ENCODE results near the gene CCDC150.
"Not testable (repeated sequence)": the region's sequence is repeated elsewhere in the genome, so short reads cannot be mapped to it uniquely, and the experiment has no call there.

CCDC150 gene

DNA sequence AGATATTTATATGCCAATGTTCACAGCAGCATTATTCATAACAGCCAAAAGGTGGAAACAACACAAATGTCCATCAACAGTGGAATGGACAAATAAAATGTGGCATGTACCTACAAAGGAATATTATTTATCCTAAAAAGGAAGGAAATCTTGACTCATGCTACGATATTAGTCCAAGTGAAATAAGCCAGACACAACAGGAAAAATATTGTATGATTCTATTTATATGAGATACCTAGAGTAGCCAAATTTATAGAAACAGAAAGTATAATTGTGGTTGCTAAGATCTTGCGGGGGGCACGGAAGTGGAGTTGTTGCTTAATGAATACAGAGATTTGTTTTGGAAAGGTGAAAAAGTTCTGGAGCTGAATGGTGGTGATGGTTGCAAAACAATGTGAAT lies 33.0 kb upstream of the CCDC150 start:
- Histone ChIP-seq H3K9ac (no peak overlapping the region), H3K4me3 (IDR thresholded peaks at IDR 0.05; ENCODE audit: insufficient read depth, low read depth, low read length) (no peak overlapping the region), H3K27ac (no peak overlapping the region)

DNA sequence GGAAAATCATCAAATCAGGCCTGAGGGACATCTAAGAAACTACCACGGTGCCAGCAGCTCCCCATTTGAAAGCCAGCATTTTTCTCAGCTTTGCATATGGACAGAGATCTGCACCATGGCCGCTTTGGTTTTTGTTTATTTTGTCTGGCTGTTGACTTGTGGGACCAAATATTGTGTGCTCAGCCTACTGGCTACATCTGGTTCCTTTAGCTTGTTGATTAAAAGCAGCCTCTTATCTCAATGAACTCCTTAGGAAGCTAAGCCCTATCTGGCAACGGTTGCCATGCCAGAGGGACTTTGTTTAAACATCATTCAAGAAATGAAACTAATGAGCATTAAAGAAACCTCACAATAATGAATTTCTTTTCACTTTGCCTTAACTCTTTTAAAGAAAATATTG lies 32.4 kb upstream of the CCDC150 start:
- Histone ChIP-seq H2AFZ (ENCODE audit: low read depth) (no peak overlapping the region), H3K4me1 (ENCODE audit: low read depth, poor library complexity, severe bottlenecking) (no peaks in the 10 kb centered on the region), H3K4me2 (no peak overlapping the region), H3K79me2 (ENCODE audit: insufficient read depth, low read depth) (no peaks in the 10 kb centered on the region), H3K27me3 (ENCODE audit: insufficient read depth, low read depth) (no peaks in the 10 kb centered on the region), H3K36me3 (ENCODE audit: insufficient read depth) (no peaks in the 10 kb centered on the region), H4K20me1 (ENCODE audit: insufficient read depth) (no peaks in the 10 kb centered on the region), H3K9ac (no peak overlapping the region), H3K4me3 (IDR thresholded peaks at IDR 0.05; ENCODE audit: insufficient read depth, low read depth, low read length) (no peak overlapping the region), H3K27ac (no peak overlapping the region)
- TF ChIP-seq, protein P1, sequence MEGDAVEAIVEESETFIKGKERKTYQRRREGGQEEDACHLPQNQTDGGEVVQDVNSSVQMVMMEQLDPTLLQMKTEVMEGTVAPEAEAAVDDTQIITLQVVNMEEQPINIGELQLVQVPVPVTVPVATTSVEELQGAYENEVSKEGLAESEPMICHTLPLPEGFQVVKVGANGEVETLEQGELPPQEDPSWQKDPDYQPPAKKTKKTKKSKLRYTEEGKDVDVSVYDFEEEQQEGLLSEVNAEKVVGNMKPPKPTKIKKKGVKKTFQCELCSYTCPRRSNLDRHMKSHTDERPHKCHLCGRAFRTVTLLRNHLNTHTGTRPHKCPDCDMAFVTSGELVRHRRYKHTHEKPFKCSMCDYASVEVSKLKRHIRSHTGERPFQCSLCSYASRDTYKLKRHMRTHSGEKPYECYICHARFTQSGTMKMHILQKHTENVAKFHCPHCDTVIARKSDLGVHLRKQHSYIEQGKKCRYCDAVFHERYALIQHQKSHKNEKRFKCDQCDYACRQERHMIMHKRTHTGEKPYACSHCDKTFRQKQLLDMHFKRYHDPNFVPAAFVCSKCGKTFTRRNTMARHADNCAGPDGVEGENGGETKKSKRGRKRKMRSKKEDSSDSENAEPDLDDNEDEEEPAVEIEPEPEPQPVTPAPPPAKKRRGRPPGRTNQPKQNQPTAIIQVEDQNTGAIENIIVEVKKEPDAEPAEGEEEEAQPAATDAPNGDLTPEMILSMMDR (conservative IDR thresholded peaks at IDR 0.05; ENCODE audit: low read depth, low read length) = no peak

More for the DNA sequence above, 33.0 kb upstream of the CCDC150 start:
- Histone ChIP-seq H2AFZ (ENCODE audit: low read depth) (no peak overlapping the region), H3K27me3 (ENCODE audit: insufficient read depth, low read depth) (no peaks in the 10 kb centered on the region), H3K4me2 (no peak overlapping the region), H4K20me1 (ENCODE audit: insufficient read depth) (no peaks in the 10 kb centered on the region), H3K36me3 (ENCODE audit: insufficient read depth) (no peaks in the 10 kb centered on the region), H3K4me1 (ENCODE audit: low read depth, poor library complexity, severe bottlenecking) (no peaks in the 10 kb centered on the region), H3K79me2 (ENCODE audit: insufficient read depth, low read depth) (no peaks in the 10 kb centered on the region)
- TF ChIP-seq, protein P1 (conservative IDR thresholded peaks at IDR 0.05; ENCODE audit: low read depth, low read length) = no peak

GRCh38 chr2:196607896-196608295 lies 31.6 kb upstream of the CCDC150 start:
- H3K27me3 ChIP-seq (ENCODE audit: insufficient read depth, low read depth); H3K4me2 ChIP-seq; H2AFZ ChIP-seq (ENCODE audit: low read depth); H3K4me1 ChIP-seq (ENCODE audit: low read depth, poor library complexity, severe bottlenecking); H3K9ac ChIP-seq; H3K27ac ChIP-seq; H3K4me3 ChIP-seq (IDR thresholded peaks at IDR 0.05; ENCODE audit: insufficient read depth, low read depth, low read length); H4K20me1 ChIP-seq (ENCODE audit: insufficient read depth); H3K36me3 ChIP-seq (ENCODE audit: insufficient read depth); H3K79me2 ChIP-seq (ENCODE audit: insufficient read depth, low read depth): not testable (repeated sequence)

- H3K27me3 ChIP-seq (ENCODE audit: insufficient read depth, low read depth) = no peaks in the 10 kb centered on the region
- H3K4me1 ChIP-seq (ENCODE audit: low read depth, poor library complexity, severe bottlenecking) = no peaks in the 10 kb centered on the region
- no peak overlapping the region for H3K27ac ChIP-seq
- no peaks in the 10 kb centered on the region for H4K20me1 ChIP-seq (ENCODE audit: insufficient read depth)
- H3K9ac ChIP-seq = no peak overlapping the region
- H3K4me2 ChIP-seq = no peak overlapping the region
- no peaks in the 10 kb centered on the region for H3K79me2 ChIP-seq (ENCODE audit: insufficient read depth, low read depth)
- H3K4me3 ChIP-seq (IDR thresholded peaks at IDR 0.05; ENCODE audit: insufficient read depth, low read depth, low read length) = no peak overlapping the region
- H3K36me3 ChIP-seq (ENCODE audit: insufficient read depth) = no peaks in the 10 kb centered on the region
- TF ChIP-seq, protein P1 (conservative IDR thresholded peaks at IDR 0.05; ENCODE audit: low read depth, low read length) = no peak
- H2AFZ ChIP-seq (ENCODE audit: low read depth) = no peak overlapping the region
These were observed 29.7 kb upstream of the CCDC150 start for GRCh38 chr2:196609806-196610205.

- Histone ChIP-seq H2AFZ (ENCODE audit: low read depth) (no peak overlapping the region), H3K36me3 (ENCODE audit: insufficient read depth) (no peaks in the 10 kb centered on the region), H3K4me2 (no peak overlapping the region), H3K27me3 (ENCODE audit: insufficient read depth, low read depth) (no peaks in the 10 kb centered on the region), H3K9ac (no peak overlapping the region), H3K4me1 (ENCODE audit: low read depth, poor library complexity, severe bottlenecking) (peaks cover 7% of the 10 kb centered on the region), H3K79me2 (ENCODE audit: insufficient read depth, low read depth) (no peaks in the 10 kb centered on the region), H3K27ac (no peak overlapping the region), H4K20me1 (ENCODE audit: insufficient read depth) (no peaks in the 10 kb centered on the region), H3K4me3 (IDR thresholded peaks at IDR 0.05; ENCODE audit: insufficient read depth, low read depth, low read length) (no peak overlapping the region)
- TF ChIP-seq, protein P1 (conservative IDR thresholded peaks at IDR 0.05; ENCODE audit: low read depth, low read length) = no peak
These were observed 28.7 kb upstream of the CCDC150 start for GRCh38 chr2:196610796-196611195.
